GM10847 (cell line): ENCODE data around the gene CEACAM3.

Experiments
- POLR2A ChIP-seq: IDR thresholded peaks from 2 replicates; pipeline ENCODE4 v1.6.1; 2011; ENCODE audit not compliant: insufficient read length; ENCODE audit errors: extremely low read depth

Gene CEACAM3

GRCh38 chr19:41787055-41787454, 9.3 kb upstream of the CEACAM3 start:
- TF ChIP-seq POLR2A = no peak

GRCh38 chr19:41792513-41793413, 3.6 kb upstream of the CEACAM3 start:
- no peak for TF ChIP-seq POLR2A

- TF ChIP-seq POLR2A = no peak
Measured at GRCh38 chr19:41793414-41793727, 3.0 kb upstream of the CEACAM3 start.

- no peak for TF ChIP-seq POLR2A
Measured at GRCh38 chr19:41795031-41795461, 1.3 kb upstream of the CEACAM3 start.

GRCh38 chr19:41796901-41797300, 514 bp downstream of the CEACAM3 start:
- no peak for TF ChIP-seq POLR2A

- no peak for TF ChIP-seq POLR2A
Measured at GRCh38 chr19:41799444-41800000, 3.1 kb downstream of the CEACAM3 start.

GRCh38 chr19:41801031-41801430, 4.6 kb downstream of the CEACAM3 start:
- no peak for TF ChIP-seq POLR2A

- no peak for TF ChIP-seq POLR2A
Measured at GRCh38 chr19:41801792-41802211, 5.4 kb downstream of the CEACAM3 start.

- no peak for TF ChIP-seq POLR2A
Measured at GRCh38 chr19:41802770-41803169, 6.4 kb downstream of the CEACAM3 start.

- no peak for TF ChIP-seq POLR2A
Measured at GRCh38 chr19:41804336-41804735, 7.9 kb downstream of the CEACAM3 start.

- TF ChIP-seq POLR2A = no peak
Measured at GRCh38 chr19:41807176-41807575, 10.8 kb downstream of the CEACAM3 start.

GRCh38 chr19:41808663-41809566, 12.5 kb downstream of the CEACAM3 start:
- no peak for TF ChIP-seq POLR2A

GRCh38 chr19:41810301-41810700, 13.9 kb downstream of the CEACAM3 start:
- TF ChIP-seq POLR2A = no peak

GRCh38 chr19:41811036-41811435, 14.6 kb downstream of the CEACAM3 start:
- TF ChIP-seq POLR2A = no peak

- no peak for TF ChIP-seq POLR2A
Measured at GRCh38 chr19:41811981-41812380, 15.6 kb downstream of the CEACAM3 start.

GRCh38 chr19:41813911-41814310, 17.5 kb downstream of the CEACAM3 start:
- TF ChIP-seq POLR2A = no peak
